ENCODE data around the gene TKTL2. TPM values are rescaled to one million over a fixed set of nuclear protein-coding genes. Genes with fewer than 3 reads are reported as not detected.
"Not testable (repeated sequence)": the region's sequence is repeated elsewhere in the genome, so short reads cannot be mapped to it uniquely, and the experiment has no call there.

TKTL2 gene
- total RNA-seq, 2 donors from 2014 or later = not detected

- TF ChIP-seq, protein P1, sequence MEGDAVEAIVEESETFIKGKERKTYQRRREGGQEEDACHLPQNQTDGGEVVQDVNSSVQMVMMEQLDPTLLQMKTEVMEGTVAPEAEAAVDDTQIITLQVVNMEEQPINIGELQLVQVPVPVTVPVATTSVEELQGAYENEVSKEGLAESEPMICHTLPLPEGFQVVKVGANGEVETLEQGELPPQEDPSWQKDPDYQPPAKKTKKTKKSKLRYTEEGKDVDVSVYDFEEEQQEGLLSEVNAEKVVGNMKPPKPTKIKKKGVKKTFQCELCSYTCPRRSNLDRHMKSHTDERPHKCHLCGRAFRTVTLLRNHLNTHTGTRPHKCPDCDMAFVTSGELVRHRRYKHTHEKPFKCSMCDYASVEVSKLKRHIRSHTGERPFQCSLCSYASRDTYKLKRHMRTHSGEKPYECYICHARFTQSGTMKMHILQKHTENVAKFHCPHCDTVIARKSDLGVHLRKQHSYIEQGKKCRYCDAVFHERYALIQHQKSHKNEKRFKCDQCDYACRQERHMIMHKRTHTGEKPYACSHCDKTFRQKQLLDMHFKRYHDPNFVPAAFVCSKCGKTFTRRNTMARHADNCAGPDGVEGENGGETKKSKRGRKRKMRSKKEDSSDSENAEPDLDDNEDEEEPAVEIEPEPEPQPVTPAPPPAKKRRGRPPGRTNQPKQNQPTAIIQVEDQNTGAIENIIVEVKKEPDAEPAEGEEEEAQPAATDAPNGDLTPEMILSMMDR (conservative IDR thresholded peaks at IDR 0.05) = no peak
- Histone ChIP-seq H3K27me3 (ENCODE audit: control insufficient read depth, insufficient read depth, low read length, poor library complexity, severe bottlenecking) (no peaks in the 10 kb centered on the region), H3K27ac (ENCODE audit: low read depth, low read length) (no peak overlapping the region), H3K9me3 (ENCODE audit: control insufficient read depth, low read length) (no peaks in the 10 kb centered on the region), H3K36me3 (ENCODE audit: control insufficient read depth, insufficient read depth, low read length) (no peaks in the 10 kb centered on the region), H3K9ac (ENCODE audit: extremely low read depth, low read length, poor library complexity, severe bottlenecking) (no peak overlapping the region), H3K4me1 (ENCODE audit: control insufficient read depth, insufficient read depth, low read length) (no peaks in the 10 kb centered on the region), H3K4me3 (ENCODE audit: low read length) (no peak overlapping the region)
- H3K4me3 Mint-ChIP-seq = no peak overlapping the region
- H3K36me3 Mint-ChIP-seq (ENCODE audit: low read depth) = no peaks in the 10 kb centered on the region
- WGBS, 2 experiments (ENCODE audit: insufficient coverage in 1 of 2, insufficient read length in 1 of 2) = 91 to 97% methylated on average over 4 of the region's 5 CpGs
- H3K27ac Mint-ChIP-seq = no peak overlapping the region
- no peak for DNase-seq
- no peaks in the 10 kb centered on the region for H3K4me1 Mint-ChIP-seq
- no peaks in the 10 kb centered on the region for H3K27me3 Mint-ChIP-seq (ENCODE audit: insufficient read depth)
- H3K9me3 Mint-ChIP-seq = no peaks in the 10 kb centered on the region
Observed at GRCh38 chr4:163462556-163462955, 11.0 kb downstream of the TKTL2 start.

- no peaks in the 10 kb centered on the region for H3K27me3 ChIP-seq (ENCODE audit: control insufficient read depth, insufficient read depth, low read length, poor library complexity, severe bottlenecking)
- DNase-seq = no peak
- 84 to 86% methylated on average over 6 of the region's 6 CpGs for WGBS, 2 experiments (ENCODE audit: insufficient coverage in 1 of 2, insufficient read length in 1 of 2)
- H3K9ac ChIP-seq (ENCODE audit: extremely low read depth, low read length, poor library complexity, severe bottlenecking) = no peak overlapping the region
- no peak overlapping the region for H3K4me3 Mint-ChIP-seq
- no peak overlapping the region for H3K27ac ChIP-seq (ENCODE audit: low read depth, low read length)
- no peaks in the 10 kb centered on the region for H3K9me3 ChIP-seq (ENCODE audit: control insufficient read depth, low read length)
- no peaks in the 10 kb centered on the region for H3K36me3 ChIP-seq (ENCODE audit: control insufficient read depth, insufficient read depth, low read length)
- H3K4me3 ChIP-seq (ENCODE audit: low read length) = no peak overlapping the region
- no peaks in the 10 kb centered on the region for H3K9me3 Mint-ChIP-seq
- peaks cover 6% of the 10 kb centered on the region for H3K4me1 ChIP-seq (ENCODE audit: control insufficient read depth, insufficient read depth, low read length)
- no peaks in the 10 kb centered on the region for H3K36me3 Mint-ChIP-seq (ENCODE audit: low read depth)
- H3K4me1 Mint-ChIP-seq = peaks cover 24% of the 10 kb centered on the region
- no peak overlapping the region for H3K27ac Mint-ChIP-seq
- H3K27me3 Mint-ChIP-seq (ENCODE audit: insufficient read depth) = no peaks in the 10 kb centered on the region
- TF ChIP-seq, protein P1 (conservative IDR thresholded peaks at IDR 0.05) = no peak
Observed at GRCh38 chr4:163448540-163449203, 24.9 kb downstream of the TKTL2 start.

- H3K4me1 ChIP-seq (ENCODE audit: control insufficient read depth, insufficient read depth, low read length) = peaks cover 6% of the 10 kb centered on the region
- Mint-ChIP-seq H3K27me3 (ENCODE audit: insufficient read depth) (no peaks in the 10 kb centered on the region), H3K4me1 (peaks cover 28% of the 10 kb centered on the region), H3K27ac (no peak overlapping the region), H3K36me3 (ENCODE audit: low read depth) (no peaks in the 10 kb centered on the region), H3K4me3 (no peak overlapping the region), H3K9me3 (no peaks in the 10 kb centered on the region)
- H3K27ac ChIP-seq (ENCODE audit: low read depth, low read length) = no peak overlapping the region
- H3K9ac ChIP-seq (ENCODE audit: extremely low read depth, low read length, poor library complexity, severe bottlenecking) = no peak overlapping the region
- H3K36me3 ChIP-seq (ENCODE audit: control insufficient read depth, insufficient read depth, low read length) = no peaks in the 10 kb centered on the region
- H3K27me3 ChIP-seq (ENCODE audit: control insufficient read depth, insufficient read depth, low read length, poor library complexity, severe bottlenecking) = no peaks in the 10 kb centered on the region
- H3K4me3 ChIP-seq (ENCODE audit: low read length) = no peak overlapping the region
- H3K9me3 ChIP-seq (ENCODE audit: control insufficient read depth, low read length) = no peaks in the 10 kb centered on the region
- TF ChIP-seq, protein P1 (conservative IDR thresholded peaks at IDR 0.05) = no peak
- WGBS, 2 experiments (ENCODE audit: insufficient coverage in 1 of 2, insufficient read length in 1 of 2) = 100% methylated on average over 1 of the region's 1 CpG; no CpG with 5 or more reads in 1 of the 2 experiments
- no peak for DNase-seq
Observed at GRCh38 chr4:163447481-163447880, 26.1 kb downstream of the TKTL2 start.

DNA sequence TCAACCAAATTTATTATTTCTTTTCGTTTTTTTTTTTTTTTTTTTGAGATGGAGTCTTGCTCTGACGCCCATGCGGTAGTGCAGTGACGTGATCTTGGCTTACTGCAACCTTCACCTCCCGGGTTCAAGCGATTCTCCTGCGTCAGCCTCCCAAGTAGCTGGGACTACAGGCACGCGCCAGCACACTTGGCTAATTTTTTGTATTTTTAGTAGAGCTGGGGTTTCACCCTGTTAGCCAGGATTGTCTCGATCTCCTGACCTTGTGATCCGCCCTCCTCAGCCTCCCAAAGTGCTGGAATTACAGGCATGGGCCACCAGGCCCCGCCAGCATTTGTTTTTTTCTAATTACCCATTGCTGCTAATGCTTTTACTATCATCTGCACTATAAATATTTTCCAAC is 26.5 kb downstream of the TKTL2 start:
- 93 to 95% methylated on average over 9 to 12 of the region's 12 CpGs for WGBS, 2 experiments (ENCODE audit: insufficient coverage in 1 of 2, insufficient read length in 1 of 2)
- H3K36me3 Mint-ChIP-seq (ENCODE audit: low read depth) = not testable (repeated sequence)

More for the DNA sequence above, 26.5 kb downstream of the TKTL2 start:
- DNase-seq; H3K9me3 ChIP-seq (ENCODE audit: control insufficient read depth, low read length); H3K27ac Mint-ChIP-seq; H3K9me3 Mint-ChIP-seq; H3K27ac ChIP-seq (ENCODE audit: low read depth, low read length); H3K27me3 ChIP-seq (ENCODE audit: control insufficient read depth, insufficient read depth, low read length, poor library complexity, severe bottlenecking); H3K9ac ChIP-seq (ENCODE audit: extremely low read depth, low read length, poor library complexity, severe bottlenecking); H3K4me3 ChIP-seq (ENCODE audit: low read length); H3K36me3 ChIP-seq (ENCODE audit: control insufficient read depth, insufficient read depth, low read length); H3K4me1 ChIP-seq (ENCODE audit: control insufficient read depth, insufficient read depth, low read length); H3K27me3 Mint-ChIP-seq (ENCODE audit: insufficient read depth); H3K4me3 Mint-ChIP-seq: not testable (repeated sequence)
- H3K4me1 Mint-ChIP-seq = peaks cover 28% of the 10 kb centered on the region

All from endodermal cell (in vitro differentiated cells).